Mucosa of rectum (tissue), 2 donors: ENCODE results near the gene GPATCH2L.
A peak's percentile ranks its signal among the peaks of the same experiment; 100 is the strongest.

Experiments
- H3K27ac ChIP-seq, 2 donors: one replicate each; pipeline ENCODE4 v1.7.0; 2013; ENCODE audit warnings: inconsistent platforms in 2 of 2, low read depth in 2 of 2, low read length in 2 of 2
- H3K27me3 ChIP-seq, 2 donors: one replicate each; pipeline ENCODE4 v1.7.0; 2013; ENCODE audit warnings: low read length in 2 of 2; ENCODE audit not compliant: control insufficient read depth in 2 of 2, insufficient read depth in 2 of 2
- H3K36me3 ChIP-seq, 2 donors: one replicate each; pipeline ENCODE4 v1.7.0; 2013; ENCODE audit warnings: low read length in 2 of 2; ENCODE audit not compliant: control insufficient read depth in 2 of 2, insufficient read depth in 2 of 2
- H3K4me1 ChIP-seq, 2 donors: one replicate each; pipeline ENCODE4 v1.7.0; 2013; ENCODE audit warnings: low read length in 2 of 2, mild to moderate bottlenecking in 1 of 2; ENCODE audit not compliant: control insufficient read depth in 2 of 2, insufficient read depth in 2 of 2
- H3K4me3 ChIP-seq, 2 donors: one replicate each; pipeline ENCODE4 v1.7.0; 2013; ENCODE audit warnings: low read length in 2 of 2
- H3K9ac ChIP-seq, 2 donors: one replicate each; pipeline ENCODE4 v1.7.0; 2013; ENCODE audit warnings: low read length in 2 of 2, low read depth in 1 of 2, mild to moderate bottlenecking in 1 of 2
- H3K9me3 ChIP-seq, 2 donors: one replicate each; pipeline ENCODE4 v1.7.0; 2013; ENCODE audit warnings: low read length in 2 of 2; ENCODE audit not compliant: control insufficient read depth in 2 of 2
- donor health status: healthy.
- donor health status: Normal muscosa, but diverticular disease.

The GPATCH2L gene

GRCh38 chr14:76136476-76137110 is 15.1 kb upstream of the GPATCH2L start:
- Histone ChIP-seq H3K4me1 (no peaks in the 10 kb centered on the region), H3K9ac (no peak overlapping the region), H3K27ac (no peak overlapping the region), H3K36me3 (no peaks in the 10 kb centered on the region), H3K4me3 (no peak overlapping the region), H3K27me3 (peaks cover 21 to 32% of the 10 kb centered on the region in 2 donors), H3K9me3 (no peaks in the 10 kb centered on the region)

GRCh38 chr14:76138119-76138757 is 13.5 kb upstream of the GPATCH2L start:
- H3K27me3 ChIP-seq, result peaks cover 21 to 28% of the 10 kb centered on the region in 2 donors
- H3K4me3 ChIP-seq, result peak overlapping the region in 1 of 2 donors; percentile 15
- no peaks in the 10 kb centered on the region for H3K4me1 ChIP-seq
- H3K9ac ChIP-seq, result no peak overlapping the region
- no peaks in the 10 kb centered on the region for H3K36me3 ChIP-seq
- H3K9me3 ChIP-seq, result no peaks in the 10 kb centered on the region
- no peak overlapping the region for H3K27ac ChIP-seq

- Histone ChIP-seq H3K36me3 (no peaks in the 10 kb centered on the region), H3K9ac (no peak overlapping the region), H3K27me3 (peaks cover 21 to 25% of the 10 kb centered on the region in 2 donors), H3K9me3 (no peaks in the 10 kb centered on the region), H3K4me3 (peak overlapping the region in 1 of 2 donors; percentile 15), H3K27ac (no peak overlapping the region), H3K4me1 (no peaks in the 10 kb centered on the region)
Observed at GRCh38 chr14:76138758-76139723, 12.7 kb upstream of the GPATCH2L start.

GRCh38 chr14:76143642-76144041 is 8.1 kb upstream of the GPATCH2L start:
- no peaks in the 10 kb centered on the region for H3K36me3 ChIP-seq
- no peak overlapping the region for H3K4me3 ChIP-seq
- H3K9me3 ChIP-seq, result no peaks in the 10 kb centered on the region
- H3K27me3 ChIP-seq, result peaks cover 15 to 17% of the 10 kb centered on the region in 2 donors
- no peaks in the 10 kb centered on the region for H3K4me1 ChIP-seq
- H3K27ac ChIP-seq, result no peak overlapping the region
- H3K9ac ChIP-seq, result no peak overlapping the region

GRCh38 chr14:76146976-76147375 is 4.7 kb upstream of the GPATCH2L start:
- Histone ChIP-seq H3K9ac (no peak overlapping the region), H3K9me3 (no peaks in the 10 kb centered on the region), H3K4me1 (no peaks in the 10 kb centered on the region), H3K36me3 (no peaks in the 10 kb centered on the region), H3K27ac (no peak overlapping the region), H3K27me3 (peaks cover 2 to 4% of the 10 kb centered on the region in 2 donors), H3K4me3 (no peak overlapping the region)

- H3K9ac ChIP-seq, result no peak overlapping the region
- H3K4me3 ChIP-seq, result no peak overlapping the region
- no peaks in the 10 kb centered on the region for H3K9me3 ChIP-seq
- peaks cover 5 to 11% of the 10 kb centered on the region in 2 donors for H3K4me1 ChIP-seq
- peaks cover 2 to 4% of the 10 kb centered on the region in 2 donors for H3K27me3 ChIP-seq
- peaks cover under 1 to 2% of the 10 kb centered on the region in 2 donors for H3K36me3 ChIP-seq
- H3K27ac ChIP-seq, result no peak overlapping the region
Observed at GRCh38 chr14:76149196-76149595, 2.5 kb upstream of the GPATCH2L start.

GRCh38 chr14:76152333-76152681 is 585 bp downstream of the GPATCH2L start:
- Histone ChIP-seq H3K27ac (peak overlapping the region; percentile 74 to 76), H3K9me3 (no peaks in the 10 kb centered on the region), H3K36me3 (peaks cover 10 to 14% of the 10 kb centered on the region in 2 donors), H3K4me1 (peaks cover 10 to 11% of the 10 kb centered on the region in 2 donors), H3K27me3 (peaks cover 0 to 2% of the 10 kb centered on the region in 2 donors), H3K4me3 (peak overlapping the region; percentile 90 to 92), H3K9ac (peak overlapping the region; percentile 87 to 88)

GRCh38 chr14:76153919-76154318 is 2.2 kb downstream of the GPATCH2L start:
- H3K27me3 ChIP-seq, result no peaks in the 10 kb centered on the region
- H3K27ac ChIP-seq, result no peak overlapping the region
- H3K9ac ChIP-seq, result no peak overlapping the region
- H3K9me3 ChIP-seq, result no peaks in the 10 kb centered on the region
- no peak overlapping the region for H3K4me3 ChIP-seq
- peaks cover 10 to 11% of the 10 kb centered on the region in 2 donors for H3K4me1 ChIP-seq
- peaks cover 16 to 26% of the 10 kb centered on the region in 2 donors for H3K36me3 ChIP-seq

GRCh38 chr14:76154539-76155126 is 2.9 kb downstream of the GPATCH2L start:
- H3K27me3 ChIP-seq, result no peaks in the 10 kb centered on the region
- no peak overlapping the region for H3K9ac ChIP-seq
- H3K9me3 ChIP-seq, result no peaks in the 10 kb centered on the region
- H3K27ac ChIP-seq, result no peak overlapping the region
- H3K36me3 ChIP-seq, result peaks cover 22 to 33% of the 10 kb centered on the region in 2 donors
- peaks cover 10 to 11% of the 10 kb centered on the region in 2 donors for H3K4me1 ChIP-seq
- no peak overlapping the region for H3K4me3 ChIP-seq
